ENCODE data around the gene GALR3. TPM values are rescaled to one million over a fixed set of nuclear protein-coding genes. Genes with fewer than 3 reads are reported as not detected.

GALR3 gene
- total and polyA plus RNA-seq, 2 of the 8 experiments (the other 6 are each of a cell fraction or from before 2014, with no cell fraction given): 0.84 to 1.1 TPM

- WGBS, 2 experiments (ENCODE audit: extremely low coverage in 1 of 2, insufficient coverage in 1 of 2, insufficient read length in 1 of 2, insufficient replicate concordance in 2 of 2, low coverage in 1 of 2, low lambda C conversion rate in 2 of 2, missing lambda C conversion rate in 1 of 2): 2% methylated on average over 19 of the region's 46 CpGs; no CpG with 5 or more reads in 1 of the 2 experiments
- H3K18ac ChIP-seq (ENCODE audit: extremely low read depth, low read length): no peak overlapping the region
- H2BK120ac ChIP-seq (replicated peaks; ENCODE audit: low read depth, low read length): no peak overlapping the region
- H3K23me2 ChIP-seq (ENCODE audit: low read depth, low read length): peaks cover 7% of the 10 kb centered on the region; the same call in 1 of the 2 replicates
- H2BK12ac ChIP-seq (ENCODE audit: low read depth, low read length): no peak overlapping the region
- ChIA-PET POLR2A (ENCODE audit: partially characterized antibody) (interaction anchor here (0.7 to 3.7 kb wide), 14 partner anchors 9 to 128 kb away, joined by 3 to 29 read pairs (median 5); partner anchors contain the start of genes GALR3, GCAT and MICALL1), CTCF (ENCODE audit: partially characterized antibody) (interaction anchor here (1.0 to 3.5 kb wide), 7 partner anchors 12 to 54 kb away, joined by 3 to 15 read pairs (median 5); no protein-coding TSS in a partner anchor)
- H3K27me3 ChIP-seq (replicated peaks in 1 of 4; ENCODE audit: control insufficient read depth in 3 of 4, extremely low read depth in 1 of 4, insufficient read depth in 3 of 4, low read length in 3 of 4): no peaks in the 10 kb centered on the region
- no peak for FAIRE-seq
- no peak overlapping the region for H3K23ac ChIP-seq (ENCODE audit: insufficient read length)
- peak overlapping the region; percentile 45 to 78 (median 58); a peak in 6 of 7 replicates for H3K9ac ChIP-seq (replicated peaks in 1 of 4; ENCODE audit: extremely low read depth in 1 of 4, low read depth in 3 of 4, low read length in 3 of 4)
- H3K4me2 ChIP-seq (ENCODE audit: insufficient read depth in 1 of 2, low read depth in 2 of 2, low read length in 2 of 2): peak overlapping the region; percentile 65 to 78
- TF ChIP-seq CEBPB (IDR thresholded peaks at IDR 0.05; ENCODE audit: low read depth, low read length) (no peak), POU5F1 (IDR thresholded peaks at IDR 0.05; ENCODE audit: low read depth, low read length) (no peak)
- H2BK15ac ChIP-seq (ENCODE audit: low read length): no peak overlapping the region
- no peak overlapping the region for H2AK5ac ChIP-seq (ENCODE audit: low read depth, low read length)
- H2AFZ ChIP-seq (ENCODE audit: low read length): 0 out of 2 replicates have a peak overlapping the region, but pooled peaks have one; percentile 37
- H3K9me3 ChIP-seq (ENCODE audit: insufficient read depth in 2 of 2, low read depth in 1 of 2, low read length in 1 of 2): no peaks in the 10 kb centered on the region
- no peak overlapping the region for H2BK20ac ChIP-seq (ENCODE audit: low read length)
- no peak overlapping the region for H2BK5ac ChIP-seq (ENCODE audit: low read depth, low read length)
- no peaks in the 10 kb centered on the region; the same call in none of the 2 replicates for H3K79me1 ChIP-seq (ENCODE audit: low read depth, low read length)
- H3K14ac ChIP-seq (ENCODE audit: insufficient read length): no peak overlapping the region
- peaks cover 0 to 3% of the 10 kb centered on the region in 2 experiments for H4K20me1 ChIP-seq (replicated peaks in 1 of 2; ENCODE audit: control insufficient read depth in 1 of 2, insufficient read depth in 2 of 2, low read length in 2 of 2)
- H3K4me1 ChIP-seq (replicated peaks in 1 of 4; ENCODE audit: control insufficient read depth in 3 of 4, insufficient read depth in 4 of 4, low read length in 3 of 4): peaks cover 0 to 2% (median 1%) of the 10 kb centered on the region in 4 experiments; a peak in 2 of 7 replicates
- H3K4me3 ChIP-seq (ENCODE audit: extremely low read depth in 1 of 4, insufficient read depth in 2 of 4, low read depth in 3 of 4, low read length in 4 of 4): peak overlapping the region; percentile 61 to 82 (median 67)
- no peak overlapping the region for H4K91ac ChIP-seq (replicated peaks; ENCODE audit: insufficient read length, low read length)
- H3K56ac ChIP-seq (replicated peaks; ENCODE audit: insufficient read length, low read depth, low read length): no peak overlapping the region
- no peak overlapping the region for H3K4ac ChIP-seq (replicated peaks; ENCODE audit: insufficient read length, low read depth, low read length)
- H4K8ac ChIP-seq (ENCODE audit: extremely low read depth, insufficient read depth, low read length): 0 out of 2 replicates have a peak overlapping the region, but pooled peaks have one; percentile 90
- H3K27ac ChIP-seq (ENCODE audit: low read depth, low read length): peak overlapping the region; percentile 47; the same call in 1 of the 2 replicates
- H3K79me2 ChIP-seq (ENCODE audit: control insufficient read depth in 1 of 2, insufficient read depth in 2 of 2, low read length in 2 of 2): peaks cover 0 to 17% of the 10 kb centered on the region in 2 experiments; a peak in 3 of 4 replicates
- no peak overlapping the region for H4K5ac ChIP-seq (ENCODE audit: insufficient read length, low read depth, low read length)
- DNase-seq (ENCODE audit: low read depth in 1 of 2, low spot score in 2 of 2): no peak
- peaks cover 0 to 6% (median 0%) of the 10 kb centered on the region in 4 experiments; a peak in 3 of 8 replicates for H3K36me3 ChIP-seq (ENCODE audit: control insufficient read depth in 2 of 4, insufficient read depth in 4 of 4, low read length in 3 of 4)
Observed at GRCh38 chr22:37843741-37844089, 20.5 kb downstream of the GALR3 start.

All from H1 (cell line).